ENCODE data around the gene PLAAT1. TPM values are rescaled to one million over a fixed set of nuclear protein-coding genes. Genes with fewer than 3 reads are reported as not detected.
A peak's percentile ranks its signal among the peaks of the same experiment; 100 is the strongest.

The PLAAT1 gene
- total RNA-seq, 1 experiment from 2014 or later: not detected

DNA sequence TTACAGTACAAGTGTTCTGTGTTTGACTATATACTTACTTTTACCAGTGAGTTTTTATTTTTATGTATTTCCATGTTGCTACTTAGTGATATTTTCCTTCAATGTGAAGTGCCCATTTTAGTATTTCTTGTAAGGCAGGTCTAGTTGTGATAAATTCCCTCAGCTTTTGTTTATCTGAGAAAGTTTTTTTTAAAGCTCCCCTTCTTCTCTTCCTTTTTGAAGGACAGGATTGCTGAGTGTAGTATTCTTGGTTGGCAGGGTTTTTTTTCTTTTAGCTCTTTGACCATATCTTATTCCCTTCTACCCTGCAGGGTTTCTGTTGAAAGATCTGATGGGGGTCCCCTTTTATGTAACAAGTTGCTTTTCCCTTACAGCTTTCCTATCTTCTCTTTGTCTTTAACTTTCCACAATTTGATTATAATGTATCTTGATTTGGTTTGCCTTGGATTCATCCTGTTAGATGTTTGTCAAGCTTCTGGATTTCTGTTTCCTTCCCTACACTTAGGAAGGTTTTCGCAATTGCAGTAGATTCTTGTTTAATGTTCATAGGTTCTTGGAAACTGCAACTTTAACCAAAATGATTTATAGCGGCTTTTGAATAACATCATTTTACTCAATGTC lies 7.9 kb downstream of the PLAAT1 start:
- TF ChIP-seq EZH2 (IDR thresholded peaks at IDR 0.05; ENCODE audit: low read depth): no peak
- TF ChIP-seq, protein P1, sequence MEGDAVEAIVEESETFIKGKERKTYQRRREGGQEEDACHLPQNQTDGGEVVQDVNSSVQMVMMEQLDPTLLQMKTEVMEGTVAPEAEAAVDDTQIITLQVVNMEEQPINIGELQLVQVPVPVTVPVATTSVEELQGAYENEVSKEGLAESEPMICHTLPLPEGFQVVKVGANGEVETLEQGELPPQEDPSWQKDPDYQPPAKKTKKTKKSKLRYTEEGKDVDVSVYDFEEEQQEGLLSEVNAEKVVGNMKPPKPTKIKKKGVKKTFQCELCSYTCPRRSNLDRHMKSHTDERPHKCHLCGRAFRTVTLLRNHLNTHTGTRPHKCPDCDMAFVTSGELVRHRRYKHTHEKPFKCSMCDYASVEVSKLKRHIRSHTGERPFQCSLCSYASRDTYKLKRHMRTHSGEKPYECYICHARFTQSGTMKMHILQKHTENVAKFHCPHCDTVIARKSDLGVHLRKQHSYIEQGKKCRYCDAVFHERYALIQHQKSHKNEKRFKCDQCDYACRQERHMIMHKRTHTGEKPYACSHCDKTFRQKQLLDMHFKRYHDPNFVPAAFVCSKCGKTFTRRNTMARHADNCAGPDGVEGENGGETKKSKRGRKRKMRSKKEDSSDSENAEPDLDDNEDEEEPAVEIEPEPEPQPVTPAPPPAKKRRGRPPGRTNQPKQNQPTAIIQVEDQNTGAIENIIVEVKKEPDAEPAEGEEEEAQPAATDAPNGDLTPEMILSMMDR (conservative IDR thresholded peaks at IDR 0.05): no peak
- Histone ChIP-seq H3F3A (ENCODE audit: insufficient read depth, low read depth) (no peaks in the 10 kb centered on the region), H3K4me3 (no peak overlapping the region), H3K9me3 (ENCODE audit: insufficient read depth, low read depth) (no peaks in the 10 kb centered on the region), H3K9me2 (ENCODE audit: insufficient read depth) (no peaks in the 10 kb centered on the region), H3K79me2 (ENCODE audit: low read depth) (no peaks in the 10 kb centered on the region), H3K27ac (no peak overlapping the region), H3K27me3 (ENCODE audit: insufficient read depth, low read depth) (peaks cover 6% of the 10 kb centered on the region; the same call in 1 of the 2 replicates), H3K4me2 (no peak overlapping the region), H3K4me1 (replicated peaks; ENCODE audit: insufficient read depth) (no peaks in the 10 kb centered on the region), H2AFZ (no peak overlapping the region), H4K20me1 (ENCODE audit: insufficient read depth) (no peaks in the 10 kb centered on the region), H3K36me3 (ENCODE audit: low read depth) (no peaks in the 10 kb centered on the region)
- no TSS peak for BruUV-seq (replicated peaks)
- ChIA-PET POLR2A (ENCODE audit: unreplicated experiment) (interaction anchor here (0.5 kb wide), 1 partner anchor 859 kb away, joined by 5 read pairs; no protein-coding TSS in a partner anchor), CTCF (no interaction called here)
- DNase-seq: no peak
- intact Hi-C loops (cut with micrococcal nuclease; ENCODE audit: unreplicated experiment): loop anchor here (1.0 kb wide), 1 partner anchor 16 kb away; no protein-coding TSS in a partner anchor

DNA sequence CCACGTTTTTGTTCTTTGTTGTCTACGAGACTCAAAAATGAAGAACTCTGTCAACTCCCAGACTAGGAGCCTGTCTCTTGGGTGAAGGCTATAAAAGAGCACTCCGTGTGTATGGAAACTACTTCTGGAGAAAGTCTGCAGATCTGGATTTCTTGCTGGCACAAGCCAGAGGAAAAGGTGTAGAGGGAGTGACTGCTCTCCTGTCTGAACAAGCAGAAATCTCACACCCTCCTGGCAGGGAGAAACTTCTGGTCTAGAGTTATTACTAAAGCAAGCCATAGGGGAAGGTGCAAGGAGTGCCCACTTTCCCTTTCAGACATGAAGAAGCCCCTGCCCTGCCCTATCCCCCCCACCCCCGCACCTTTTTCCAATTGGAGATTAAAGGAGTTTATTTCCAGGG lies 9.5 kb downstream of the PLAAT1 start:
- no peaks in the 10 kb centered on the region for H3K36me3 ChIP-seq (ENCODE audit: low read depth)
- no TSS peak for BruUV-seq (replicated peaks)
- TF ChIP-seq, protein P1 (conservative IDR thresholded peaks at IDR 0.05): no peak
- TF ChIP-seq EZH2 (IDR thresholded peaks at IDR 0.05; ENCODE audit: low read depth): no peak
- no peaks in the 10 kb centered on the region for H3K9me3 ChIP-seq (ENCODE audit: insufficient read depth, low read depth)
- H3K27me3 ChIP-seq (ENCODE audit: insufficient read depth, low read depth): peaks cover 6% of the 10 kb centered on the region; the same call in 1 of the 2 replicates
- intact Hi-C loops (cut with micrococcal nuclease; ENCODE audit: unreplicated experiment): no loop called here
- POLR2A ChIA-PET (ENCODE audit: unreplicated experiment): no interaction called here
- H4K20me1 ChIP-seq (ENCODE audit: insufficient read depth): no peaks in the 10 kb centered on the region
- no peaks in the 10 kb centered on the region for H3K4me1 ChIP-seq (replicated peaks; ENCODE audit: insufficient read depth)
- no peak overlapping the region for H3K27ac ChIP-seq
- H3K9me2 ChIP-seq (ENCODE audit: insufficient read depth): no peaks in the 10 kb centered on the region
- H3K79me2 ChIP-seq (ENCODE audit: low read depth): no peaks in the 10 kb centered on the region
- H2AFZ ChIP-seq: no peak overlapping the region
- H3K4me3 ChIP-seq: no peak overlapping the region
- H3F3A ChIP-seq (ENCODE audit: insufficient read depth, low read depth): no peaks in the 10 kb centered on the region
- CTCF ChIA-PET: no interaction called here
- H3K4me2 ChIP-seq: no peak overlapping the region
- no peak for DNase-seq

DNA sequence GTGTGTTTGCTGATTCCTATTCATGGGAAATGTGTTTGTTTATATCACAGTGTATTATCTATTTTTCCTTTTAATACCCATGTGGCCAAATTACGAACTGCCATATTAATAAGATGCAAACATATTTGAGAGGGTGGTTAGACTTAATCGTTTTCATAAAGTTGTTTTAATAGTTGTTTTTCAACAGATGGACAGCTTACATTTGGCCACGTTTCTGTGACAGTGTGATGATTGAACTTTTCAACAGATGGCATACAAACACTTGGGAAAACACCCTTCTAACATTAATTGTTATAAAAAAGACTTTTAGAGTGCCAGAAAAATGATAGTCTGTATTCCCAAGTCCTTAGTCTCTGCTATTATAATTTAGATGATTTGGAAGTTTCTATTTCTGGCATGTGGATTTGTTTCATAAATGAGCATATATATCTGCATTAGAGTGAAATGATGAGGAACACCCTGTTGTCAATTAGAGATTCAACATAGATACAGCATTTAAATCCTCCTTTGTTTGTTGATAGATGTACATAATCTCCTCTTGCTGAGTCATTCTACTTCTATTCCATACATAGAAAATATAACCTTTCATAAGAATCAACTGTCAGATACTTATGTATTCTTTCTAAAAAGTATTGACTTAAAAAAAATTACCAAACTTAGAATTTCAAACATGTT lies 13.1 kb downstream of the PLAAT1 start:
- BruUV-seq (replicated peaks): no TSS peak
- TF ChIP-seq, protein P1 (conservative IDR thresholded peaks at IDR 0.05): peak; percentile 22
- no peak for TF ChIP-seq EZH2 (IDR thresholded peaks at IDR 0.05; ENCODE audit: low read depth)
- H3K9me2 ChIP-seq (ENCODE audit: insufficient read depth): no peaks in the 10 kb centered on the region
- no peaks in the 10 kb centered on the region for H3K4me1 ChIP-seq (replicated peaks; ENCODE audit: insufficient read depth)
- no peak for DNase-seq
- ChIA-PET CTCF (no interaction called here), POLR2A (ENCODE audit: unreplicated experiment) (no interaction called here)
- peaks cover 6% of the 10 kb centered on the region; the same call in 1 of the 2 replicates for H3K27me3 ChIP-seq (ENCODE audit: insufficient read depth, low read depth)
- H3K4me3 ChIP-seq: no peak overlapping the region
- H3K36me3 ChIP-seq (ENCODE audit: low read depth): no peaks in the 10 kb centered on the region
- no peaks in the 10 kb centered on the region for H3F3A ChIP-seq (ENCODE audit: insufficient read depth, low read depth)
- H3K27ac ChIP-seq: no peak overlapping the region
- H2AFZ ChIP-seq: no peak overlapping the region
- H3K79me2 ChIP-seq (ENCODE audit: low read depth): no peaks in the 10 kb centered on the region
- no peak overlapping the region for H3K4me2 ChIP-seq
- no peaks in the 10 kb centered on the region for H3K9me3 ChIP-seq (ENCODE audit: insufficient read depth, low read depth)
- intact Hi-C loops (cut with micrococcal nuclease; ENCODE audit: unreplicated experiment): no loop called here
- no peaks in the 10 kb centered on the region for H4K20me1 ChIP-seq (ENCODE audit: insufficient read depth)

Measured in PC-9 (cell line).